SK-N-MC (cell line): ENCODE measurements around the gene GYG1.

Experiments used
- EZH2 ChIP-seq: fragments of 200-600 bp; sonication (generic); IDR thresholded peaks from one replicate; pipeline ENCODE4 v1.6.1; 2017; ENCODE audit warnings: antibody characterized with exemption
- FOXP2 ChIP-seq: optimal IDR thresholded peaks from 2 replicates; pipeline ENCODE3; 2011; ENCODE audit warnings: mild to moderate bottlenecking, moderate library complexity; ENCODE audit not compliant: insufficient read depth; ENCODE audit errors: extremely low read length, control extremely low read depth
- POLR2AphosphoS5 ChIP-seq: IDR thresholded peaks from 2 replicates; pipeline ENCODE4 v1.6.1; 2012; ENCODE audit warnings: mild to moderate bottlenecking, low read depth, low read length, borderline replicate concordance

DNA sequence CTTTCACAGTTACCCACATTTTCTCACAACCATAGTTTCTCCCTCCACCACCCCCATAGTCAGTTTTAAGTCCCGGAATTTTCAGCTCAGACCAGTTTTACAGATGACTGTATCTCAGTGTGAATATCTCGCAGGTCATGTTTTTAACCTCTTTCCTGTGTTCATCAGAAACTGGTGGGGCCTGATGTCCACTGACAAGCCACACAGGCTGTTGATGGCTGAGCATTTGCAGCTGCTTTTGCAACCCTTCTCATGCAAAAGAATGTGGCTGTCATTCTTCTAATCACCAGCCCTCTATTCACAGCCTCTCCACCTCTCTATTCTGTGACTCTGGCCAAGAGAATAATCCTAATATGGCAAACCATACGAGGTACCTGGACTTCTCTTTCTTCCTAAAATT lies 8.5 kb downstream of the GYG1 start:
- no peak for TF ChIP-seq EZH2
- TF ChIP-seq POLR2AphosphoS5 = no peak
- TF ChIP-seq FOXP2 = no peak
